NCI-H446 (cell line): ENCODE results near the gene TGFB1.
A peak's percentile ranks its signal among the peaks of the same experiment; 100 is the strongest.

Experiments used
- DNase-seq, 2 experiments: peaks; one replicate each; lab custom pipeline; 2025; lab: John Stamatoyannopoulos, UW

Gene TGFB1

GRCh38 chr19:41321204-41321599 lies 32.5 kb downstream of the TGFB1 start:
- no peak for DNase-seq

- no peak for DNase-seq
Observed at GRCh38 chr19:41320568-41320967, 33.2 kb downstream of the TGFB1 start.

GRCh38 chr19:41320185-41320518 lies 33.6 kb downstream of the TGFB1 start:
- DNase-seq, result no peak

- DNase-seq, result no peak
Observed at GRCh38 chr19:41319500-41320184, 34.1 kb downstream of the TGFB1 start.

- no peak for DNase-seq
Observed at GRCh38 chr19:41318696-41319499, 34.8 kb downstream of the TGFB1 start.

- DNase-seq, result no peak
Observed at GRCh38 chr19:41316306-41316920, 37.3 kb downstream of the TGFB1 start.

GRCh38 chr19:41311613-41312012 lies 42.1 kb downstream of the TGFB1 start:
- no peak for DNase-seq

GRCh38 chr19:41311072-41311471 lies 42.6 kb downstream of the TGFB1 start:
- DNase-seq, result no peak

GRCh38 chr19:41310033-41310831 lies 43.5 kb downstream of the TGFB1 start, which contains the start of gene CCDC97:
CCDC97 (plus strand) TSS chr19:41310172; CDS start chr19:41310311, 139 bp downstream.
- DNase-seq, result peak; percentile 84 to 94

- no peak for DNase-seq
Observed at GRCh38 chr19:41309180-41310032, 44.3 kb downstream of the TGFB1 start.

- peak; percentile 76 to 93 for DNase-seq
Observed at GRCh38 chr19:41308450-41309179, 45.1 kb downstream of the TGFB1 start.

GRCh38 chr19:41307954-41308449 lies 45.7 kb downstream of the TGFB1 start:
- no peak for DNase-seq

GRCh38 chr19:41307090-41307875 lies 46.4 kb downstream of the TGFB1 start:
- DNase-seq, result no peak

GRCh38 chr19:41305927-41306793 lies 47.6 kb downstream of the TGFB1 start:
- DNase-seq, result no peak

GRCh38 chr19:41304706-41305483 lies 48.8 kb downstream of the TGFB1 start:
- no peak for DNase-seq

GRCh38 chr19:41303954-41304353 lies 49.8 kb downstream of the TGFB1 start:
- no peak for DNase-seq

GRCh38 chr19:41302624-41303351 lies 50.9 kb downstream of the TGFB1 start:
- no peak for DNase-seq
